H1 (cell line): ENCODE measurements around the gene KRTAP2-3. TPM values are rescaled to one million over a fixed set of nuclear protein-coding genes. Genes with fewer than 3 reads are reported as not detected.

Experiments
- CTCF ChIA-PET: fragments of 300-600 bp; sonication (Branson Sonifier 250); formaldehyde crosslinking; loops from one replicate; lab custom pipeline; 2021; ENCODE audit not compliant: partially characterized antibody; lab: Charles Lee
- POLR2A ChIA-PET: fragments of 300-600 bp; sonication (Branson Sonifier 250); formaldehyde crosslinking; loops from one replicate; lab custom pipeline; 2021; ENCODE audit warnings: inconsistent platforms; ENCODE audit not compliant: partially characterized antibody; lab: Charles Lee
- DNase-seq, 2 experiments: peaks; one replicate each; pipeline versions ENCODE4 v3.0.0 to v3.0.0-alpha.2; 2010 to 2022; ENCODE audit warnings: low spot score in 2 of 2, low read depth in 1 of 2, mixed read lengths in 1 of 2
- FAIRE-seq: peaks from 2 replicates; lab custom pipeline; 2011; peaks lifted over from hg19 to GRCh38; lab: Jason Lieb, UNC
- H2AFZ ChIP-seq: 2 replicates; pipeline ENCODE4 v1.8.1; 2012; ENCODE audit warnings: low read length, inconsistent platforms
- H2AK5ac ChIP-seq: 2 replicates; pipeline ENCODE4 v1.6.1; 2013; ENCODE audit warnings: low read depth, low read length
- H2BK120ac ChIP-seq: replicated peaks from 2 replicates; pipeline ENCODE3; 2013; ENCODE audit warnings: low read depth, low read length, inconsistent platforms
- H2BK12ac ChIP-seq: 2 replicates; pipeline ENCODE4 v1.6.1; 2013; ENCODE audit warnings: low read depth, low read length
- H2BK15ac ChIP-seq: 2 replicates; pipeline ENCODE4 v1.6.1; 2013; ENCODE audit warnings: low read length
- H2BK20ac ChIP-seq: 2 replicates; pipeline ENCODE4 v1.6.1; 2013; ENCODE audit warnings: low read length
- H2BK5ac ChIP-seq: 2 replicates; pipeline ENCODE4 v1.6.1; 2013; ENCODE audit warnings: low read depth, low read length
- H3K14ac ChIP-seq: 2 replicates; pipeline ENCODE4 v1.6.1; 2013; ENCODE audit warnings: inconsistent platforms; ENCODE audit not compliant: insufficient read length
- H3K18ac ChIP-seq: 2 replicates; pipeline ENCODE4 v1.6.1; 2013; ENCODE audit warnings: low read length; ENCODE audit errors: extremely low read depth
- H3K23ac ChIP-seq: 2 replicates; pipeline ENCODE4 v1.6.1; 2013; ENCODE audit warnings: inconsistent platforms; ENCODE audit not compliant: insufficient read length
- H3K23me2 ChIP-seq: 2 replicates; pipeline ENCODE4 v1.6.1; 2013; ENCODE audit warnings: low read depth, low read length
- H3K27ac ChIP-seq: 2 replicates; pipeline ENCODE4 v1.6.1; 2011; ENCODE audit warnings: low read depth, low read length, inconsistent platforms
- H3K27me3 ChIP-seq, 4 experiments: replicated peaks in 1 of 4; 1 replicate in 1 of 4; 2 replicates in 3 of 4; pipeline versions ENCODE4 v1.6.1 to v1.8.1; 2011 to 2013; ENCODE audit warnings: low read length in 3 of 4, mild to moderate bottlenecking in 3 of 4, inconsistent platforms in 2 of 4, mixed read lengths in 2 of 4, moderate library complexity in 1 of 4; ENCODE audit not compliant: control insufficient read depth in 3 of 4, insufficient read depth in 3 of 4; ENCODE audit errors: extremely low read depth in 1 of 4
- H3K36me3 ChIP-seq, 4 experiments: 2 replicates each; pipeline versions ENCODE4 v1.6.1 to v1.8.1; 2011 to 2013; ENCODE audit warnings: mild to moderate bottlenecking in 4 of 4, low read length in 3 of 4, moderate library complexity in 2 of 4, control low read depth in 1 of 4, inconsistent platforms in 1 of 4; ENCODE audit not compliant: insufficient read depth in 4 of 4, control insufficient read depth in 2 of 4
- H3K4ac ChIP-seq: replicated peaks from 2 replicates; pipeline ENCODE3; 2013; ENCODE audit warnings: low read length, low read depth, mixed read lengths, inconsistent platforms; ENCODE audit not compliant: insufficient read length
- H3K4me1 ChIP-seq, 4 experiments: replicated peaks in 1 of 4; 1 replicate in 1 of 4; 2 replicates in 3 of 4; pipeline versions ENCODE4 v1.6.1 to v1.8.1; 2011 to 2013; ENCODE audit warnings: low read length in 3 of 4, inconsistent platforms in 2 of 4, mixed read lengths in 1 of 4; ENCODE audit not compliant: insufficient read depth in 4 of 4, control insufficient read depth in 3 of 4
- H3K4me2 ChIP-seq, 2 experiments: 2 replicates each; pipeline versions ENCODE4 v1.6.1 to v1.8.1; 2011 to 2013; ENCODE audit warnings: low read depth in 2 of 2, low read length in 2 of 2, control low read depth in 1 of 2, inconsistent platforms in 1 of 2, mild to moderate bottlenecking in 1 of 2; ENCODE audit not compliant: insufficient read depth in 1 of 2
- H3K4me3 ChIP-seq, 4 experiments: fragments of 200-600, 300-600 bp in 1 of 4; sonication (generic), shearing (Covaris generic), sonication (Bioruptor Twin) in 1 of 4; 2 replicates each; pipeline versions ENCODE4 v1.5.1 to v1.8.1; 2011 to 2016; ENCODE audit warnings: low read length in 4 of 4, low read depth in 3 of 4, control low read depth in 2 of 4, inconsistent platforms in 2 of 4, mild to moderate bottlenecking in 2 of 4, mixed read lengths in 1 of 4, moderate library complexity in 1 of 4; ENCODE audit not compliant: insufficient read depth in 2 of 4; ENCODE audit errors: extremely low read depth in 1 of 4
- H3K56ac ChIP-seq: replicated peaks from 2 replicates; pipeline ENCODE3; 2013; ENCODE audit warnings: low read depth, mild to moderate bottlenecking, mixed read lengths, low read length, inconsistent platforms; ENCODE audit not compliant: insufficient read length
- H3K79me1 ChIP-seq: 2 replicates; pipeline ENCODE4 v1.6.1; 2013; ENCODE audit warnings: low read depth, low read length, control low read depth
- H3K79me2 ChIP-seq, 2 experiments: 2 replicates each; pipeline versions ENCODE4 v1.6.1 to v1.8.1; 2012 to 2013; ENCODE audit warnings: low read length in 2 of 2, mild to moderate bottlenecking in 2 of 2, inconsistent platforms in 1 of 2; ENCODE audit not compliant: insufficient read depth in 2 of 2, control insufficient read depth in 1 of 2
- H3K9ac ChIP-seq, 4 experiments: replicated peaks in 1 of 4; 1 replicate in 1 of 4; 2 replicates in 3 of 4; pipeline versions ENCODE4 v1.6.1 to v1.8.1; 2011 to 2013; ENCODE audit warnings: low read depth in 3 of 4, low read length in 3 of 4, control low read depth in 2 of 4, mild to moderate bottlenecking in 2 of 4, moderate library complexity in 2 of 4, inconsistent platforms in 1 of 4; ENCODE audit errors: extremely low read depth in 1 of 4
- H3K9me3 ChIP-seq, 2 experiments: 2 replicates each; pipeline versions ENCODE4 v1.6.1 to v1.8.1; 2012 to 2013; ENCODE audit warnings: mild to moderate bottlenecking in 2 of 2, moderate library complexity in 2 of 2, control low read depth in 1 of 2, inconsistent platforms in 1 of 2, low read depth in 1 of 2, low read length in 1 of 2, mixed read lengths in 1 of 2; ENCODE audit not compliant: insufficient read depth in 2 of 2
- H4K20me1 ChIP-seq, 2 experiments: replicated peaks in 1 of 2; 2 replicates each; pipeline versions ENCODE3 to v1.8.1; 2011 to 2013; ENCODE audit warnings: inconsistent platforms in 2 of 2, low read length in 2 of 2, mild to moderate bottlenecking in 1 of 2; ENCODE audit not compliant: insufficient read depth in 2 of 2, control insufficient read depth in 1 of 2
- H4K5ac ChIP-seq: 2 replicates; pipeline ENCODE4 v1.6.1; 2013; ENCODE audit warnings: low read length, low read depth, mixed read lengths, inconsistent platforms; ENCODE audit not compliant: insufficient read length
- H4K8ac ChIP-seq: 2 replicates; pipeline ENCODE4 v1.8.0; 2013; ENCODE audit warnings: mild to moderate bottlenecking, moderate library complexity, low read length, inconsistent platforms; ENCODE audit not compliant: insufficient read depth; ENCODE audit errors: extremely low read depth
- H4K91ac ChIP-seq: replicated peaks from 2 replicates; pipeline ENCODE3; 2013; ENCODE audit warnings: low read length, mixed read lengths, inconsistent platforms; ENCODE audit not compliant: insufficient read length
- ATF3 ChIP-seq: IDR thresholded peaks from 2 replicates; pipeline ENCODE4 v1.6.1; 2011; ENCODE audit warnings: low read depth, mild to moderate bottlenecking, low read length; ENCODE audit not compliant: insufficient read depth
- CEBPB ChIP-seq: IDR thresholded peaks from 2 replicates; pipeline ENCODE4 v1.6.1; 2012; ENCODE audit warnings: low read depth, low read length
- CHD1 ChIP-seq: IDR thresholded peaks from 2 replicates; pipeline ENCODE4 v1.6.1; 2012; ENCODE audit warnings: low read depth, low read length, improper control_type of control experiment
- HDAC2 ChIP-seq, 2 experiments: fragments of 300-600 bp in 1 of 2; sonication (generic) in 1 of 2; IDR thresholded peaks; 2 replicates each; pipeline ENCODE4 v1.6.1; 2011 to 2012; ENCODE audit warnings: low read depth in 2 of 2, low read length in 2 of 2, mild to moderate bottlenecking in 2 of 2, moderate library complexity in 2 of 2, borderline replicate concordance in 1 of 2, inconsistent platforms in 1 of 2
- JUN ChIP-seq: IDR thresholded peaks from 2 replicates; pipeline ENCODE4 v1.6.1; 2011; ENCODE audit warnings: low read depth, mild to moderate bottlenecking, improper control_type of control experiment, low read length
- KDM1A ChIP-seq: fragments of 200-600, 300-600 bp; sonication (generic); IDR thresholded peaks from 2 replicates; pipeline ENCODE4 v1.7.1; 2016; ENCODE audit warnings: mild to moderate bottlenecking, low read length, borderline replicate concordance
- MAFK ChIP-seq: IDR thresholded peaks from 2 replicates; pipeline ENCODE4 v1.6.1; 2012; ENCODE audit warnings: low read depth, mild to moderate bottlenecking, improper control_type of control experiment, low read length
- MAX ChIP-seq: IDR thresholded peaks from 2 replicates; pipeline ENCODE4 v1.6.1; 2012; ENCODE audit warnings: inconsistent platforms
- NANOG ChIP-seq: IDR thresholded peaks from 2 replicates; pipeline ENCODE4 v1.6.1; 2011; ENCODE audit warnings: low read length, low read depth, mild to moderate bottlenecking, inconsistent platforms; ENCODE audit not compliant: insufficient read depth, poor library complexity, severe bottlenecking
- SIN3A ChIP-seq, 2 experiments: IDR thresholded peaks in 1 of 2; conservative IDR thresholded peaks in 1 of 2; 2 replicates each; pipeline ENCODE4 v1.6.1; 2011 to 2012; ENCODE audit warnings: low read length in 2 of 2, improper control_type of control experiment in 1 of 2, low read depth in 1 of 2, mild to moderate bottlenecking in 1 of 2
- SP4 ChIP-seq: IDR thresholded peaks from 2 replicates; pipeline ENCODE4 v1.6.1; 2012; ENCODE audit warnings: low read length, inconsistent platforms
- TAF7 ChIP-seq: optimal IDR thresholded peaks from 2 replicates; pipeline ENCODE3; 2011; ENCODE audit warnings: low read depth, mild to moderate bottlenecking, inconsistent platforms, low read length, moderate library complexity, borderline replicate concordance
- TCF12 ChIP-seq: IDR thresholded peaks from 2 replicates; pipeline ENCODE4 v1.6.1; 2011; ENCODE audit warnings: low read depth, mild to moderate bottlenecking, low read length
- YY1 ChIP-seq: IDR thresholded peaks from 2 replicates; pipeline ENCODE4 v1.6.1; 2011; ENCODE audit warnings: low read depth, mild to moderate bottlenecking, low read length
- WGBS, 2 experiments: shearing (Covaris generic) in 1 of 2; methylation state at CpG; one replicate each; pipeline versions ENCODE4 v1.1.6 to v1.1.7; 2013 to 2015; ENCODE audit warnings: low lambda C conversion rate in 2 of 2, mixed read lengths in 2 of 2, inconsistent platforms in 1 of 2, low coverage in 1 of 2, missing lambda C conversion rate in 1 of 2; ENCODE audit not compliant: insufficient replicate concordance in 2 of 2, insufficient coverage in 1 of 2, insufficient read length in 1 of 2; ENCODE audit errors: extremely low coverage in 1 of 2, missing lambda C conversion rate in 1 of 2; 5-methylcytosine and 5-hydroxymethylcytosine counted together
- polyA plus RNA-seq, 7 experiments: library from polyadenylated mRNA; depleted of rRNA in 3 of 7; stranded (reverse) in 5 of 7; unstranded in 2 of 7; fragments of >200 nt in 5 of 7; fragments of 200-250 nt in 2 of 7; gene quantifications; 1 replicate in 5 of 7; 2 replicates in 1 of 7; 4 replicates in 1 of 7; pipeline versions ENCODE4 v1.2.1 to v1.2.3, GENCODE V29; 2011 to 2013; ENCODE audit warnings: missing spikeins in 2 of 7, mixed read lengths in 2 of 7
- total RNA-seq: library from RNA; stranded (reverse); fragmentation: NEBNext Ultra II Directional; extraction: Animal tissue kit (Norgen Biotek cat#: 25700); gene quantifications from 2 replicates; pipeline ENCODE4 v1.2.1, GENCODE V29; 2021

Gene KRTAP2-3
- total and polyA plus RNA-seq, 2 of the 8 experiments (the other 6 are each of a cell fraction or from before 2014, with no cell fraction given) = not detected

- H3K4me1 ChIP-seq = peaks cover 0 to 4% (median 0%) of the 10 kb centered on the region in 4 experiments; a peak in 2 of 7 replicates
- H3K79me1 ChIP-seq = no peaks in the 10 kb centered on the region
- ChIA-PET POLR2A (no interaction called here), CTCF (no interaction called here)
- H3K56ac ChIP-seq = no peak within 1 kb of the TSS
- no peaks in the 10 kb centered on the region for H3K27me3 ChIP-seq
- H2BK20ac ChIP-seq = no peak within 1 kb of the TSS
- H2BK12ac ChIP-seq = no peak within 1 kb of the TSS
- no peak within 1 kb of the TSS for H3K14ac ChIP-seq
- WGBS, 2 experiments = 92% methylated on average over 4 of the region's 4 CpGs; no CpG with 5 or more reads in 1 of the 2 experiments
- no peak within 1 kb of the TSS for H3K4me2 ChIP-seq
- H3K23me2 ChIP-seq = no peaks in the 10 kb centered on the region
- no peaks in the 10 kb centered on the region for H4K20me1 ChIP-seq
- H3K36me3 ChIP-seq = no peaks in the 10 kb centered on the region
- no peak within 1 kb of the TSS for H3K4me3 ChIP-seq
- no peak within 1 kb of the TSS for H3K27ac ChIP-seq
- no peak within 1 kb of the TSS for H3K18ac ChIP-seq
- no peak within 1 kb of the TSS for H2AK5ac ChIP-seq
- no peak within 1 kb of the TSS for H2BK15ac ChIP-seq
- no peak within 1 kb of the TSS for H2BK5ac ChIP-seq
- H2BK120ac ChIP-seq = no peak within 1 kb of the TSS
- H3K9me3 ChIP-seq = 0 out of 4 replicates have a peak, but pooled peaks cover 3% of the 10 kb centered on the region in 2 experiments
- no peak within 1 kb of the TSS for H3K9ac ChIP-seq
- H3K23ac ChIP-seq = no peak within 1 kb of the TSS
- no peak within 1 kb of the TSS for H4K91ac ChIP-seq
- no peaks in the 10 kb centered on the region for H3K79me2 ChIP-seq
- no peak within 1 kb of the TSS for H4K5ac ChIP-seq
- DNase-seq = no peak
- no peak for FAIRE-seq
- no peak within 1 kb of the TSS for H4K8ac ChIP-seq
- no peak within 1 kb of the TSS for H2AFZ ChIP-seq
- H3K4ac ChIP-seq = no peak within 1 kb of the TSS
- TF ChIP-seq TAF7 = no peak
- TF ChIP-seq SP4 = no peak
- no peak for TF ChIP-seq NANOG
- no peak for TF ChIP-seq SIN3A (conservative IDR thresholded peaks at IDR 0.05 in 1 of 2, IDR thresholded peaks at IDR 0.05 in 1 of 2; ENCODE audit: low read depth in 1 of 2, low read length in 2 of 2)
- TF ChIP-seq ATF3 = no peak
- TF ChIP-seq TCF12 = no peak
- no peak for TF ChIP-seq KDM1A
- TF ChIP-seq CEBPB = no peak
- no peak for TF ChIP-seq CHD1
- no peak for TF ChIP-seq MAFK
- no peak for TF ChIP-seq MAX
- no peak for TF ChIP-seq HDAC2 (IDR thresholded peaks at IDR 0.05; ENCODE audit: borderline replicate concordance in 1 of 2, low read depth in 2 of 2, low read length in 2 of 2)
- TF ChIP-seq JUN = no peak
- no peak for TF ChIP-seq YY1
Measured at GRCh38 chr17:41098042-41098441, 38.1 kb upstream of the KRTAP2-3 start, which contains the start of gene KRTAP4-8. KRTAP4-8 (minus strand) TSS chr17:41098142; CDS start chr17:41098084, 58 bp downstream.
